Fibroblast of skin of right quadriceps (primary cell): ENCODE results near the gene PTGER1.
A peak's percentile ranks its signal among the peaks of the same experiment; 100 is the strongest.
"Not testable (repeated sequence)": the region's sequence is repeated elsewhere in the genome, so short reads cannot be mapped to it uniquely, and the experiment has no call there.

Experiments used
- DNase-seq: peaks from one replicate; pipeline ENCODE4 v3.0.0-alpha.2; 2013

PTGER1 gene

GRCh38 chr19:14473073-14473977 lies 1.8 kb downstream of the PTGER1 start:
- DNase-seq, result no peak

- peak; percentile 44 for DNase-seq
Measured at GRCh38 chr19:14472202-14472938, 2.8 kb downstream of the PTGER1 start.

- DNase-seq, result no peak
Measured at GRCh38 chr19:14471436-14472187, 3.5 kb downstream of the PTGER1 start.

DNA sequence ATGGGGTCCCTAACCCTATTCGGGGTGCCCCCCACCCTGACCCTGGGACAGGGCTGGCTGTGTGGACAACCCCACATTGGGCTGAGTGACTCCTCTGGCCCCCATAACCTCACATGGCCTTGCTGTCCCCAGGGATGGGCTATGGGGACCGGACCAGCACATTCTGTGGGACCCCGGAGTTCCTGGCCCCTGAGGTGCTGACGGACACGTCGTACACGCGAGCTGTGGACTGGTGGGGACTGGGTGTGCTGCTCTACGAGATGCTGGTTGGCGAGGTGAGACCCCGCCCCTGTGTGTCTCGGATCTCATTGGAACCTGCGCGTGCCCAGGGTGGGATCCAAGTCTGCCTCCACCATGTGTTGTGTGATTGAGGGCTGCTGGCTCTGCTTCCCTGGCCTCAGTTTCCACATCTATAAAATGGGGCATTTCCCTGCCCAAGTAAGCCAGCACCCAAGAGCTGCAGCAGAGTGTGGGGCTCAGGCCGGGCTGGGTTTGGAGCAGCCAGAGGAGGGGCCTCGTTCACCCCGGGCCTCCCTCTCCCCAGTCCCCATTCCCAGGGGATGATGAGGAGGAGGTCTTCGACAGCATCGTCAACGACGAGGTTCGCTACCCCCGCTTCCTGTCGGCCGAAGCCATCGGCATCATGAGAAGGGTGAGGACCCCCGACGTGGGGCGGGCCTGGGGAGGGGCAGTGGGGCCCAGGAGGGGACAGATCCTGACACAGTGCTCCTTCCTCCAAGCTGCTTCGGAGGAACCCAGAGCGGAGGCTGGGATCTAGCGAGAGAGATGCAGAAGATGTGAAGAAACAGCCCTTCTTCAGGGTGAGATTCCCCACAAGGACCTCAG lies 4.9 kb downstream of the PTGER1 start:
- DNase-seq, result no peak

DNA sequence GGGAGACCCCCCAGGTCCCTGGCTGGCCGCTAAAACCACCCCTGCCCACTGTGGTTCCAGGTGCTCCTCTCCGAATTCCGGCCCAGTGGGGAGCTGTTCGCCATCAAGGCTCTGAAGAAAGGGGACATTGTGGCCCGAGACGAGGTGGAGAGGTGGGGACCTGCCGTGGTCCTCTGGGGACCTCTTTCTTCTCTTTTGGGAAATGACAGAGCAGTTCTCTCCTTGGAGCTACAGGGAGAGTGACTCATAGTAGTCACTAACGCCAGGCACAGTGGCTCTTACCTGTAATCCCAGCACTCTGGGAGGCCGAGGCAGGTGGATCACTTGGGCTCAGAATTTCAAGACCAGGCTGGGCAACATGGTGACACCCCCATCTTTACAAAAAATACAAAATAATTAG lies 7.3 kb downstream of the PTGER1 start:
- DNase-seq, result no peak

- DNase-seq, result no peak
Measured at GRCh38 chr19:14467391-14467790, 7.8 kb downstream of the PTGER1 start.

DNA sequence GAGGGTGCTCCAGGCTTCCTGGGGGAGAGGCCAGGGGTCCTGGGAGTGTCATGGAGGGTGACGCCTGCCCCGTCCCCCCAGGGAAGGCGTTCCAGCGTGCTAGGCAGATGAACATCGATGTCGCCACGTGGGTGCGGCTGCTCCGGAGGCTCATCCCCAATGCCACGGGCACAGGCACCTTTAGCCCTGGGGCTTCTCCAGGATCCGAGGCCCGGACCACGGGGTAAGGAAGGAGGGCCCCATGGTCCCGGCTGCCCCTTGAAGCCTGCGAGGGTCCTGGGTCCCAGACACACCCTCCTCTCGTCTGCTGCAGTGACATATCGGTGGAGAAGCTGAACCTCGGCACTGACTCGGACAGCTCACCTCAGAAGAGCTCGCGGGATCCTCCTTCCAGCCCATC lies 11.4 kb downstream of the PTGER1 start:
- no peak for DNase-seq

- not testable (repeated sequence) for DNase-seq
Measured at GRCh38 chr19:14462401-14462800, 12.8 kb downstream of the PTGER1 start.

- no peak for DNase-seq
Measured at GRCh38 chr19:14460935-14461334, 14.2 kb downstream of the PTGER1 start.

DNA sequence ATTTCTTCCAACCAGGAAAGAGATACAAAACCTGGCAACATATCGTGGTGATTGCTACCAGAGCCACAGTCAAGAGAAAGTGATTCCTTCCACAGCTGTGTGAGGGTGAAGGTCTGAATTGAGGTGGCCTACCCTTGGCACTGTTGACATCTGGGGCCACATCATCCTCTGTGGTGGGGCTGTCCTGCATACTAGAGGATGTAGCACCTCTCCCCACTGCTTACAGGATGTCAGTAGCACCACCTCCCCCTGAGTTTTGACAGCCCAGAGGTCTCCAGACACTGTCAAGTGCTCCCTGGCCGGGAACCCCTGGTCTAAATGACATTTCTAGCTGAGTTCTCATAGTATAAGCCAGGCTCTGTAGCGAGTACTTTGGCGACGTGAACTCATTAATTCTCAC lies 15.5 kb downstream of the PTGER1 start:
- DNase-seq, result no peak

DNA sequence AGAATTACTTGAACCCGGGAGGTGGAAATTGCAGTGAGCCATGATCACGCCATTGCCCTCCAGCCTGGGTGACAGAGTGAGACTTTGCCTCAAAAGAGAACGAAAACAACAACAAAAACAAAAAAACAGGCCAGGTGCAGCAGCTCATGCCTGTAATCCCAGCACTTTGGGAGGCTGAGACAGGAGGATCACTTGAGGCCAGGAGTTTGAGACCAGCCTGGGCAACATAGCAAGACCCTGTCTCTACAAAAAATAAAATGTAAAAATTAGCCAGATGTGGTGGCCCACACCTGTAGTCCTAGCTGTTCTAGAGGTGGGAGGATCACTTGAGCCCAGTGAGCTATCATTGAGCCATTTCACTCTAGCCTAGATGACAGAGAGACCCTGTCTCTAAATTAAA lies 22.9 kb downstream of the PTGER1 start:
- not testable (repeated sequence) for DNase-seq

- no peak for DNase-seq
Measured at GRCh38 chr19:14450876-14451275, 24.3 kb downstream of the PTGER1 start.

GRCh38 chr19:14450168-14450874 lies 24.8 kb downstream of the PTGER1 start:
- DNase-seq, result peak; percentile 29

- no peak for DNase-seq
Measured at GRCh38 chr19:14449321-14449720, 25.8 kb downstream of the PTGER1 start.

- DNase-seq, result no peak
Measured at GRCh38 chr19:14446336-14447036, 28.7 kb downstream of the PTGER1 start.

DNA sequence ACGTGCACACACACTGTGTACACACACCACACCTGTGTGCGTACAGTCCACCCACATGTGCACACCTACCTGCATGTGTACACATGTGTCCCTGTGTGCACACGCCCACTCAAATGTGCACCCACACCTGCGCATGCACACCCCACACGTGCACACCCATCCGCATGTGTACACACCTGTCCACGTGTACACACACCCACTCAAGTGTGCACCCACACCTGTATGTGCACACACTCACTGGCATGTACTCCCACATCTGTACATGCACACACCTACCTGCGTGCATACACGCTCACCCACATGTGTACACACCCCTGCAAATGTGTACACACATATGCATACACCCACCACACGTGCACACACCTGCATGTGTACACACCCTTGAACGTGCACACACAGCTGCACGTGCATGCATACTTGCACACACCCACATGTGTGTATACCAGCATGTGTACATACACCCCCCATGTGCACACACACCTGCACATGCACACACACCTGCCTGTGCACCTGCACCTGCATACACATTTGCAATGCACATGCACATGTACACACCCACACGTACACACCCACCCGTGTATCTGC lies 31.4 kb downstream of the PTGER1 start:
- no peak for DNase-seq

DNA sequence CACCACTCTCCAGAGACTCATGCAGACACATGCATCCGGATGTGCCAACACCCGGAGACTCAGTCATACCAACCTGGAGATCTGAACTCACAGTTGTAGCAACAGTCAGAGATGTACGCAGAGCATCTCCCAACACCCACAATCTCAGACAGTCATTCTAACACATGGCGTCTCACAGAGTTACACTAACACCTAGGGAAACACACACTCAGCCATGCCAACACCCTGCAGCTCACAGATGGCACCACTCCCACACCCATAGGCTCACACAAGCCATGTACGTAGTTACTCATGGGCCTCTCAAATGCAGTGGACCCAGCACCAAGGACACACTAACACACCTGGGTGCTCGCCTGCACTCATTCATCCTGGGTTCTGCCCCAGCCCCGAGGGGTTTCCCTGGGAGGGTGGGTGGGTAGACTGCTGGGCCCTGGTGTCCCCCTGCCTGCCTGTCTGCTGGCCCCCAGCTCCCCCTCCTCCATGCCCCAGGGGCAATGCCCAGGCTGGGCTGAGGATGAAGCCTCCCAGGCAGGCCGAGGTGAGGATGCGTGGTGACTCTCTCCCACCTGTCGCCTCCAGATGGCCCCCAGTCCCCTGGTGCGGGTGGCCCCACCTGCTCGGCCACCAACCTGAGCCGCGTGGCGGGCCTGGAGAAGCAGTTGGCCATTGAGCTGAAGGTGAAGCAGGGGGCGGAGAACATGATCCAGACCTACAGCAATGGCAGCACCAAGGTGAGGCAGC lies 32.1 kb downstream of the PTGER1 start:
- DNase-seq, result no peak

DNA sequence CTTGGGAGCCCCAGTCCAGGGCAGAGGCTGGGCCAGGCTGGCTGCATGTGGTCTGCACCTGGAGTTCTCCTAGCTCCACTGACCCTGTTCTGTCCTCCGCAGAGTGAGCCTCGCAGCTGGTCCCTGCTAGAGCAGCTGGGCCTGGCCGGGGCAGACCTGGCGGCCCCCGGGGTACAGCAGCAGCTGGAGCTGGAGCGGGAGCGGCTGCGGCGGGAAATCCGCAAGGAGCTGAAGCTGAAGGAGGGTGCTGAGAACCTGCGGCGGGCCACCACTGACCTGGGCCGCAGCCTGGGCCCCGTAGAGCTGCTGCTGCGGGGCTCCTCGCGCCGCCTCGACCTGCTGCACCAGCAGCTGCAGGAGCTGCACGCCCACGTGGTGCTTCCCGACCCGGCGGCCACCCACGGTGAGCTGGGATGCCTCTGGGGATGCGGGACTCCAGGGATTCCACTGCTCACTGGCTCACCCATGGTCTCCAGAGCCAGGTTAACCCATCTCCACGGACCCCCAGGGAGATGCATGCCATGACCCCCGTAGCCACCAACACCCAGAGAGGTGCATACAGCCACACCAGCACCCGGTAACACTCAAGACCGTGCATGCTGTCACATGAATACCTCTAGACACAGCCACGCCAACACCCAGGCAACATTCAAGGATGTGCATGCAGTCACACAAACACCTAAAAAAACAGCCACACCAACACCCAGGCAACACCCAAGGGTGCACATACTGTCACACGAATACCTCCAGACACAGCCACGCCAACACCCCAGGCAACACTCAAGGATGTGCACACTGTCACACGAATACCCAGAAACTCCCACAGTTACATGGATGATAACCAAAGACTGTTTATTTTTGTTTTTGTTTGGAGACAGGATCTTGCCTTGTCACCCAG lies 33.9 kb downstream of the PTGER1 start:
- no peak for DNase-seq

DNA sequence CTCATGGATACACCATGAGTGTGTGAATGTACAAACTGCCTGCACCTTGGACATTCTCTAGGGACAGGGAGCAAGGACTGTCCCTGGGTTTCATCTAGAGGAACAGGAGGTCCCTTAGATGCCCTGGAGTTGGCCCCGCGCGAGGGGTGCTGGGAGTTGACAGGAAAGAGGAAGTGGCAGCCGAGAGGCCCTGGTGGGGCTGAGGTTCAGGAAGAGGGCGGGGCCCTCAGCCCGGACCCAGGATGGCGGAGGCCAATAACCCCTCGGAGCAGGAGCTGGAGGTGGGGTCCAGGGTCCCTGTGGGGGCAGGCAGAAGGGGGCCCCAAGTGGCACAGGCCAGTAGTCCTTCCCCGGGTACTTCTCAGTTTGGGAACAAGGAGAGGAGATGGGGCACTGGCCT lies 35.1 kb downstream of the PTGER1 start:
- DNase-seq, result no peak
